ENCODE data around the gene CIBAR2. TPM values are rescaled to one million over a fixed set of nuclear protein-coding genes. Genes with fewer than 3 reads are reported as not detected.

Gene CIBAR2
- total RNA-seq, 1 donor from 2014 or later: not detected

DNA sequence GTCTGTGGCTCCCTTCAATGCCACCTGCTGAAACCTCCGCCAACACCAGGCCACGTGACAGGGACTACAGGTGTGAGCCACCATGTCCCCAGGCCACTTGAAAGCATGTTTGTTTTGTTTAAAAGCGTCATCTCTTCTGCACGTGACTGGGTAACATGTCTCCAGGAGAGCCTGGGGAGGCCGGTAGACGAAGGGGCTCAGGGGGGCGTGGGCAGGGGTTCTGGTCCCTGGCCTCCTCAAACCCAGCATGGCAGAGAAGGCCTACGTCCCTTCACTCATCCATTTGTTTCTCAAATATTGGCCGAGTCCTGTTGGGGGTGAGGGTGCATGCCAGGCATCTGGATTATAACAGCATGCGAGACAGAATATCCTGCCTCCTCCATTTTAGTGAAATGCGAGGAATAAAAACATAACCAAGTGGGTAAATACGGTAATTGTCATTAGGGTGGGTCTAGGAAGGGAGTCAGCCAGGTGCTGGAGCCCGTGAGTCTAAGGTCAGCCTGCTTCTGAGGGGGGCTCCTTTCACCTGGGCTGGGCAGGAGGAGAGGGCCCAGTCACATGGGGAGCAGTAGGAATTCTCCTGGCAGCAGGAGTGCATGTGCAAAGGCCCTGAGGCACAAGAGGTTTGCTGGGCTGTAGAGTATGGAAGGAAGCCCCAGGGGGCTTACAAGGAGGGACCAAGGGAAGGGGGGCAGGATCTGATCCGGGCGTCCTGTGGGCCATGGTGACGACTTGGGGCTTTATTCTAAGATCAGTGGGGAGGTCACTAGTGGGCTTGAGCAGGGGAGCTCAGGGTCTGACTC, 26.8 kb upstream of the CIBAR2 start:
- H3K36me3 Mint-ChIP-seq (ENCODE audit: low read depth): no peaks in the 10 kb centered on the region
- no peak overlapping the region for H3K27ac Mint-ChIP-seq (ENCODE audit: unreplicated experiment)
- H3K4me1 Mint-ChIP-seq: peaks cover 28% of the 10 kb centered on the region

GRCh38 chr16:85138073-85138824, 26.0 kb upstream of the CIBAR2 start:
- Mint-ChIP-seq H3K27ac (ENCODE audit: unreplicated experiment) (no peak overlapping the region), H3K9me3 (no peaks in the 10 kb centered on the region), H3K4me1 (peaks cover 28% of the 10 kb centered on the region), H3K36me3 (ENCODE audit: low read depth) (no peaks in the 10 kb centered on the region), H3K4me3 (no peak overlapping the region), H3K27me3 (ENCODE audit: low read depth) (peaks cover 3% of the 10 kb centered on the region)
- no peak for DNase-seq (ENCODE audit: low read depth, low spot score)
- TF ChIP-seq CTCF (conservative IDR thresholded peaks at IDR 0.05): no peak

More for the DNA sequence above, 26.8 kb upstream of the CIBAR2 start:
- Mint-ChIP-seq H3K4me3 (no peak overlapping the region), H3K27me3 (ENCODE audit: low read depth) (peaks cover 3% of the 10 kb centered on the region), H3K9me3 (no peaks in the 10 kb centered on the region)
- no peak for TF ChIP-seq CTCF (conservative IDR thresholded peaks at IDR 0.05)
- no peak for DNase-seq (ENCODE audit: low read depth, low spot score)

DNA sequence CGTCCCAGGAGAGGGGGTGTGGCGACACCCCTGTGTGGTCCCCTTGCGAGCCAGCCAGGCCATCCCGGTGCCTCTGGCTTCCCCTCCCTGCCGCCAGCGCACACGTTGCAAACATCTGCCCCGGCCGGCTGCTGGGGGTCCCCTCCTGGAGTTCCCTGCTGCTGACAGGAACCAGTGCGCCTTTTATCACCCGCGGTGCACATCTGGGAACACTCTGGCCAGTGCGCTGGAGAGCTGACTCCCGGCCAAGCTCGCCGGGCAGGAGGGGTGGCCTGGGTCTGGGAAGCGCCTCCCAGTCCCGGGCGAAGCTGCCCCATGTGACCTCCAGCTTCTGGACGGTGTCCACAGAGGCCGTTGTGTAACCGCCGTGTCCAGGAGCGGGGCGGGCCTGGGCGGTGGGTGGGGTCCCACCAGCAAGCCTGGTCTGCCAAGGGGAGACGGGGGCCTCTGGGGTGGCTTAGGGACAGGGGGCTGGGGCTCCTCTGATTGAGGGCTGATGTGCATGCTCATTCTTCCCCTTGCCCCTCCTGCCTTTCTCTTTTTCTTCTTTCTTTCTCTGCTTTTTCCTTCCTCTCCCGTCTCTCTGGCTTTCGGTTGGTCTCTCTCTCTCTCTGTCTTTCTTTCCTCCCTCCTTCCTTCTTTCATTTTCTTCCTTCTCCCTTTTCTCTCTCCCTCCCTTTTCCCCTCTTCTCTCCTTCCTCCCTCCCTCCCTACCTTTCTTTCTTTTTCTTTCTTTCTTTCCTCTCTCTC, 25.2 kb upstream of the CIBAR2 start:
- DNase-seq (ENCODE audit: low read depth, low spot score): peak; percentile 48
- H3K9me3 Mint-ChIP-seq: no peaks in the 10 kb centered on the region
- H3K36me3 Mint-ChIP-seq (ENCODE audit: low read depth): no peaks in the 10 kb centered on the region
- H3K4me3 Mint-ChIP-seq: no peak overlapping the region
- peaks cover 28% of the 10 kb centered on the region for H3K4me1 Mint-ChIP-seq
- no peak overlapping the region for H3K27ac Mint-ChIP-seq (ENCODE audit: unreplicated experiment)
- TF ChIP-seq CTCF (conservative IDR thresholded peaks at IDR 0.05): no peak
- H3K27me3 Mint-ChIP-seq (ENCODE audit: low read depth): peaks cover 3% of the 10 kb centered on the region

DNA sequence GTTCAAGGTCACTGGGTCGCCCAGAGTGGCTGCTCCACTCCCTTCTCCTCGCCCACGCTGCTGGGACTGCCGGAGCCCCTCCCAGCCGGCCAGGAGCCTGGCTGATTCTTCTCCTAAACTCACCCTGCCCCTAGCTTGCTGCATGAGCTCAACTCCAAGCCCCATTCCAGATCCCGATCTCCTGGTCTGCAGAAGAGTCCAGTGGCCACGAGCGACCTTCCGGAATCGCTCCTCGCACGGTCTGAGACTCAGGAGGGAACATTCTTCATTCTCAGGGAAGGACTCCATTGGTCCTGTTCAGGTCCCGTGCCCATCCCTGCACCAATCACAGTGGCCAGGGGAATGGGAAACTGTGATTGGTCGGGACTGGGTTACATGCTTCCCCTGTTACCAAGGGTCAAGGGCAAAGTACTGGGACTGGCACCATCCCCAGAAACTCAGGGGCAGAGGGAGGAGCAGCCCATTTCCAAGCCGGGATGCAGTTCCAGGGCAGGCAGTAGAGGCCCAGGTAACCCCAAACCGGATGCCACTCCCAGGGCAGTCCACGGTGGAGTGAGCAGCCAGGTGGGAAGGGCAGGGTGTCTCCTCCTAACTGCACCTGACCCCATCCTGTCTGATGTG, 24.5 kb upstream of the CIBAR2 start:
- Mint-ChIP-seq H3K9me3 (no peaks in the 10 kb centered on the region), H3K36me3 (ENCODE audit: low read depth) (no peaks in the 10 kb centered on the region), H3K4me1 (peaks cover 28% of the 10 kb centered on the region), H3K4me3 (peak overlapping the region; percentile 72), H3K27ac (ENCODE audit: unreplicated experiment) (peak overlapping the region; percentile 73), H3K27me3 (ENCODE audit: low read depth) (peaks cover 3% of the 10 kb centered on the region)
- no peak for DNase-seq (ENCODE audit: low read depth, low spot score)
- TF ChIP-seq CTCF (conservative IDR thresholded peaks at IDR 0.05): no peak

DNA sequence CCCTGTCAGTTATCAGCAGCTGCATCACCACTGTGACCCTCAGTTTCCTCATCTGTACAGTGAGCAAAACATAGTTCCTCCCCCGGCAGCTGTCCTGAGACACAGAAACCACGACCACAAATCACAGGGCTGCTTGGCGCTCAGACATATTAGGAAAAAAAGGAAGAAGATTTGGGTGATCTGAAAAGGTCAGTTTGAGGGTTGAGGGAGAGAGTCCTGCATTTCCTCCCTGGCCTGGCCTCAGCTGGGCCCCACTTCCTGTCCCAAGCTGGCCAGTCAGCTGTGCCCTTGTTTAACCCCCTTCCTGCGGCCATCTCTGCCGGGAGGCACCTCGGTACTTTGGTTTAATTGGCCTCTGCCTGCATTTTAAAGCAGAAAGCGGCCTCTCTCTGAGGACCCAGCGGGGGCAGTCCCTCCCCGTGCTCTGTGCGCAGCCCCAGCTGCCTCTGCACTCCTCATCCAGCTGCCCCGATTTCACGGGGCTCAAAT, 24.0 kb upstream of the CIBAR2 start:
- no peak for TF ChIP-seq CTCF (conservative IDR thresholded peaks at IDR 0.05)
- Mint-ChIP-seq H3K9me3 (no peaks in the 10 kb centered on the region), H3K36me3 (ENCODE audit: low read depth) (no peaks in the 10 kb centered on the region), H3K27me3 (ENCODE audit: low read depth) (peaks cover 3% of the 10 kb centered on the region), H3K4me3 (peak overlapping the region; percentile 32), H3K4me1 (peaks cover 22% of the 10 kb centered on the region), H3K27ac (ENCODE audit: unreplicated experiment) (peak overlapping the region; percentile 73)
- no peak for DNase-seq (ENCODE audit: low read depth, low spot score)
